GM06990 (cell line): ENCODE measurements around the gene PPP1R37.
A peak's percentile ranks its signal among the peaks of the same experiment; 100 is the strongest.

Source experiments
- DNase-seq: peaks from one replicate; pipeline ENCODE4 v3.0.0-alpha.2; 2011; ENCODE audit not compliant: insufficient read length; ENCODE audit errors: extremely low read depth
- H3K27me3 ChIP-seq: replicated peaks from 2 replicates; pipeline ENCODE4 v1.6.0; 2011; ENCODE audit warnings: low read length; ENCODE audit not compliant: control insufficient read depth, insufficient read depth
- H3K36me3 ChIP-seq: 2 replicates; pipeline ENCODE4 v1.5.1; 2011; ENCODE audit warnings: low read length; ENCODE audit not compliant: control insufficient read depth, insufficient read depth
- H3K4me3 ChIP-seq: replicated peaks from 2 replicates; pipeline ENCODE4 v1.5.1; 2011; ENCODE audit warnings: low read depth, mild to moderate bottlenecking, control low read depth, low read length
- CTCF ChIP-seq: IDR thresholded peaks from 2 replicates; pipeline ENCODE4 v1.5.1; 2011; ENCODE audit warnings: low read length, control low read depth, mild to moderate bottlenecking, inconsistent platforms; ENCODE audit not compliant: insufficient read depth, poor library complexity, severe bottlenecking

Gene PPP1R37

GRCh38 chr19:45107621-45108150, 14.7 kb downstream of the PPP1R37 start:
- H3K36me3 ChIP-seq, result peaks cover 1% of the 10 kb centered on the region
- TF ChIP-seq CTCF, result no peak
- no peak overlapping the region for H3K4me3 ChIP-seq
- H3K27me3 ChIP-seq, result no peaks in the 10 kb centered on the region
- no peak for DNase-seq

- Histone ChIP-seq H3K27me3 (no peaks in the 10 kb centered on the region), H3K36me3 (peaks cover 1% of the 10 kb centered on the region), H3K4me3 (no peak overlapping the region)
- no peak for DNase-seq
- TF ChIP-seq CTCF, result no peak
Measured at GRCh38 chr19:45110851-45111266, 17.9 kb downstream of the PPP1R37 start.

GRCh38 chr19:45112111-45112827, 19.3 kb downstream of the PPP1R37 start:
- no peak for DNase-seq
- H3K27me3 ChIP-seq, result no peaks in the 10 kb centered on the region
- peaks cover 1% of the 10 kb centered on the region for H3K36me3 ChIP-seq
- peak; percentile 27 for TF ChIP-seq CTCF
- H3K4me3 ChIP-seq, result no peak overlapping the region

GRCh38 chr19:45113628-45114027, 20.6 kb downstream of the PPP1R37 start:
- no peak for DNase-seq
- H3K4me3 ChIP-seq, result no peak overlapping the region
- no peak for TF ChIP-seq CTCF
- H3K36me3 ChIP-seq, result peaks cover 1% of the 10 kb centered on the region
- no peaks in the 10 kb centered on the region for H3K27me3 ChIP-seq

GRCh38 chr19:45114116-45114515, 21.1 kb downstream of the PPP1R37 start:
- no peak overlapping the region for H3K4me3 ChIP-seq

More at GRCh38 chr19:45114116-45114515, 21.1 kb downstream of the PPP1R37 start:
- no peak for DNase-seq
- Histone ChIP-seq H3K36me3 (peaks cover 1% of the 10 kb centered on the region), H3K27me3 (no peaks in the 10 kb centered on the region)
- TF ChIP-seq CTCF, result no peak
